Small intestine (tissue), 7 donors: Measurements from ENCODE around the gene ZNF438. TPM values are rescaled to one million over a fixed set of nuclear protein-coding genes. Genes with fewer than 3 reads are reported as not detected.

ENCODE experiments used
- DNase-seq, 2 donors: peaks; one replicate each; pipeline versions ENCODE4 v3.0.0 to v3.0.0-alpha.2; 2013
- FAIRE-seq: peaks from 2 replicates; lab custom pipeline; 2012; peaks lifted over from hg19 to GRCh38; lab: Jason Lieb, UNC
- H3K27ac ChIP-seq, 3 donors: one replicate each; pipeline ENCODE4 v1.5.1; 2013; ENCODE audit warnings: low read length in 2 of 3, mild to moderate bottlenecking in 2 of 3, control low read depth in 1 of 3, inconsistent platforms in 1 of 3, low read depth in 1 of 3, moderate library complexity in 1 of 3
- H3K27me3 ChIP-seq, 3 donors: one replicate each; pipeline ENCODE4 v1.6.1; 2013; ENCODE audit warnings: low read length in 3 of 3, inconsistent platforms in 1 of 3; ENCODE audit not compliant: control insufficient read depth in 3 of 3, insufficient read depth in 3 of 3
- H3K36me3 ChIP-seq, 3 donors: one replicate each; pipeline ENCODE4 v1.6.1; 2013; ENCODE audit warnings: low read length in 3 of 3, inconsistent platforms in 1 of 3, low read depth in 1 of 3, mild to moderate bottlenecking in 1 of 3, moderate library complexity in 1 of 3; ENCODE audit not compliant: control insufficient read depth in 3 of 3, insufficient read depth in 2 of 3
- H3K4me1 ChIP-seq, 3 donors: one replicate each; pipeline ENCODE4 v1.6.1; 2013; ENCODE audit warnings: low read length in 2 of 3, inconsistent platforms in 1 of 3, low read depth in 1 of 3, mild to moderate bottlenecking in 1 of 3, moderate library complexity in 1 of 3; ENCODE audit not compliant: control insufficient read depth in 3 of 3, insufficient read depth in 2 of 3
- H3K4me3 ChIP-seq, 3 donors: one replicate each; pipeline ENCODE4 v1.5.1; 2013; ENCODE audit warnings: low read length in 3 of 3, control low read depth in 1 of 3, inconsistent platforms in 1 of 3, low read depth in 1 of 3, mild to moderate bottlenecking in 1 of 3, moderate library complexity in 1 of 3
- H3K9me3 ChIP-seq, 2 donors: one replicate each; pipeline ENCODE4 v1.6.1; 2013; ENCODE audit warnings: low read depth in 1 of 2, low read length in 1 of 2; ENCODE audit not compliant: control insufficient read depth in 2 of 2, insufficient read depth in 1 of 2
- WGBS, 3 donors: extraction: QIAGEN DNeasy Blood & Tissue Kit; methylation state at CpG; one replicate each; pipeline ENCODE4 v1.1.7; 2013; 5-methylcytosine and 5-hydroxymethylcytosine counted together
- polyA plus RNA-seq, 4 donors: library from polyadenylated mRNA; stranded (reverse) in 3 of 4; unstranded in 1 of 4; fragments of 200-250 nt in 3 of 4; fragments of 120-200 nt in 1 of 4; gene quantifications; one replicate each; pipeline versions ENCODE4 v1.2.1 to v1.2.3, GENCODE V29; 2013
- donor health status: healthy with polysubstance abuse.
- donor health status: control.
- donor health status: control.
- donor health status: Bipolar disorder and iron deficiency.
- donor health status: healthy.

The ZNF438 gene
- polyA plus RNA-seq, 4 donors: 4.1 to 6.4 (median 5.5) TPM

- no peaks in the 10 kb centered on the region for H3K9me3 ChIP-seq
- FAIRE-seq: no peak
Observed at GRCh38 chr10:30854656-30855055, 177.0 kb downstream of the ZNF438 start.

GRCh38 chr10:30853066-30853465 lies 178.6 kb downstream of the ZNF438 start:
- Histone ChIP-seq H3K36me3 (peaks cover 0 to 10% (median 4%) of the 10 kb centered on the region in 3 donors), H3K9me3 (no peaks in the 10 kb centered on the region), H3K4me1 (no peaks in the 10 kb centered on the region), H3K27ac (no peak overlapping the region), H3K4me3 (no peak overlapping the region), H3K27me3 (no peaks in the 10 kb centered on the region)
- 89 to 96% (median 91%) methylated on average over 1 of the region's 1 CpG for WGBS, 3 donors
- DNase-seq (no peak), FAIRE-seq (no peak)

More at GRCh38 chr10:30854656-30855055, 177.0 kb downstream of the ZNF438 start:
- Histone ChIP-seq H3K36me3 (peaks cover 0 to 4% (median 0%) of the 10 kb centered on the region in 3 donors), H3K4me3 (no peak overlapping the region), H3K4me1 (no peaks in the 10 kb centered on the region), H3K27me3 (no peaks in the 10 kb centered on the region), H3K27ac (no peak overlapping the region)
- 61 to 77% (median 72%) methylated on average over 4 of the region's 4 CpGs for WGBS, 3 donors
- no peak for DNase-seq

DNA sequence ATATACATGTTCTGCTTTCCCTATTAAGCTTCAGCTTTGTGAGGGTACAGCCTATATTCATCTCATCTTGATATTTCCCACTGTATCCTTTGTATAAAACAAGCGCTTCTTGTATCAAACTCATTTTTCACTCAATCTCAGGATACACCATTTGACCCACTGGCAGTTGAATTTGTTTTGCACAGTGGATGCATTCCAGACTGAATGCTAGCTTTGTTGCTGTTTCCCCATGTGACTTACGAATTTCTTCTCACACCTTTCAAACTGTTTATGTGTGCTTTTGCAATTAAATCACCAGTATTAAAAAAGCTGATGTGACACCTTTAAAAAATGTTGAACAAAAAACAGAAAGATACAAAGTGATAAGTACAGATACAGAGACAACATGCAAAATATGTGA lies 180.9 kb downstream of the ZNF438 start:
- WGBS, 3 donors: 85 to 89% (median 88%) methylated on average over 2 of the region's 2 CpGs
- no peaks in the 10 kb centered on the region for H3K4me1 ChIP-seq
- H3K4me3 ChIP-seq: no peak overlapping the region
- H3K27me3 ChIP-seq: no peaks in the 10 kb centered on the region
- no peak overlapping the region for H3K27ac ChIP-seq
- DNase-seq (no peak), FAIRE-seq (no peak)
- H3K9me3 ChIP-seq: no peaks in the 10 kb centered on the region
- H3K36me3 ChIP-seq: peaks cover 0 to 21% (median 4%) of the 10 kb centered on the region in 3 donors

GRCh38 chr10:30849231-30850035 lies 182.2 kb downstream of the ZNF438 start:
- H3K4me3 ChIP-seq: no peak overlapping the region
- H3K9me3 ChIP-seq: no peaks in the 10 kb centered on the region
- WGBS, 3 donors: 82 to 87% (median 84%) methylated on average over 3 of the region's 3 CpGs
- no peak overlapping the region for H3K27ac ChIP-seq
- no peaks in the 10 kb centered on the region for H3K27me3 ChIP-seq
- DNase-seq (no peak), FAIRE-seq (no peak)
- no peaks in the 10 kb centered on the region for H3K4me1 ChIP-seq
- H3K36me3 ChIP-seq: peaks cover 0 to 21% (median 4%) of the 10 kb centered on the region in 3 donors

GRCh38 chr10:30848396-30849032 lies 183.2 kb downstream of the ZNF438 start:
- no peaks in the 10 kb centered on the region for H3K27me3 ChIP-seq
- H3K4me1 ChIP-seq: no peaks in the 10 kb centered on the region
- FAIRE-seq (no peak), DNase-seq (no peak)
- no peak overlapping the region for H3K4me3 ChIP-seq
- 85 to 92% (median 89%) methylated on average over 11 of the region's 11 CpGs for WGBS, 3 donors
- no peaks in the 10 kb centered on the region for H3K9me3 ChIP-seq
- no peak overlapping the region for H3K27ac ChIP-seq
- peaks cover 0 to 21% (median 4%) of the 10 kb centered on the region in 3 donors for H3K36me3 ChIP-seq

DNA sequence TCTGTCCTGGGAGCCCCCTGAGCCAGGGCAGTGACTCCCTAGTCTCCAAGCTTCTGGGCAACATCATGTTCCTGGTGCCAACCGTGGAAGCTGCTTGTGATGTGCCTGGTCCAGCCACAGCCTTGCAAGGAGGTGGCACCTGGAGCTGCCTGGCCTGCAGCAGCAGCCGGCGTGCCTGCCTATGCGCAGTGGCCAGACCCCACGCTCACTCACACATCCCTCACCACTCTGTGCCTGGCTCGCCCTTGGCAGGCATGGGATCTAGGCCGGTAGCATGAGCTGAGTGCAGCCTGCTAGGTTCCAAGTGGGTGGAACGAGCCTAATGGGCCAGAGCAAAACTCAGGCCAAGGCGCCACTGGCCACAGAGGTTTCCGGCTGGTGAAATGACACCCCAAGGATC lies 184.0 kb downstream of the ZNF438 start:
- FAIRE-seq: no peak
- H3K27ac ChIP-seq: no peak overlapping the region

GRCh38 chr10:30847199-30847598 lies 184.5 kb downstream of the ZNF438 start:
- DNase-seq: no peak
- 91 to 95% (median 91%) methylated on average over 6 of the region's 6 CpGs for WGBS, 3 donors

More for the DNA sequence above, 184.0 kb downstream of the ZNF438 start:
- no peak for DNase-seq
- 96 to 98% (median 97%) methylated on average over 10 of the region's 10 CpGs for whole genome bisulfite sequencing, 3 donors
- peaks cover 0 to 21% (median 4%) of the 10 kb centered on the region in 3 donors for H3K36me3 ChIP-seq
- H3K9me3 ChIP-seq: no peaks in the 10 kb centered on the region
- H3K4me1 ChIP-seq: no peaks in the 10 kb centered on the region
- no peak overlapping the region for H3K4me3 ChIP-seq
- no peaks in the 10 kb centered on the region for H3K27me3 ChIP-seq

DNA sequence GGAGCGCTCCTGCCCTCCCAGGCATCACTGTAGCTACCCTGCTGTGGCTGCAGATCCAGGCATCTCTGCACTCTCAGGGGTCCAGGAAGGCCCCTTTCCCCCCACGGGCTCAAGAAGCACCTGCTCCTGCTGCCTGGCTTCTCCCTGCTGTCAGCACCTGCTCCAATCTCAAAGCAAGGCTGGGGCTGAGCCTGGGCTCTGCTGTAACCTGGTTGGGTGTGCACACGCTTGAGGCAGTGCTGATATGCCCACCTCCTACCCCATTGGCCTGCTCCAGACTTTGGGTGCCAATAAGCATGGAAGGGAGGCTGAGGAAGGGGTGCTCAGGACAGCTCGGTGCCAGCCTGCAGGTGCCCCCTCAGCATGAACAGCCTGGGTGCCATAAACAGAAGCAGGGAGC lies 185.0 kb downstream of the ZNF438 start:
- WGBS, 3 donors: 64 to 80% (median 73%) methylated on average over 4 of the region's 4 CpGs
- DNase-seq (no peak), FAIRE-seq (no peak)
- Histone ChIP-seq H3K4me3 (no peak overlapping the region), H3K36me3 (peaks cover 0 to 21% (median 4%) of the 10 kb centered on the region in 3 donors), H3K27ac (no peak overlapping the region), H3K27me3 (no peaks in the 10 kb centered on the region), H3K9me3 (no peaks in the 10 kb centered on the region), H3K4me1 (no peaks in the 10 kb centered on the region)

More at GRCh38 chr10:30847199-30847598, 184.5 kb downstream of the ZNF438 start:
- Histone ChIP-seq H3K4me1 (no peaks in the 10 kb centered on the region), H3K36me3 (peaks cover 0 to 21% (median 4%) of the 10 kb centered on the region in 3 donors), H3K9me3 (no peaks in the 10 kb centered on the region), H3K27me3 (no peaks in the 10 kb centered on the region), H3K27ac (no peak overlapping the region), H3K4me3 (no peak overlapping the region)
- no peak for FAIRE-seq
